Measurements from ENCODE around the gene POPDC2. TPM values are rescaled to one million over a fixed set of nuclear protein-coding genes. Genes with fewer than 3 reads are reported as not detected.

POPDC2 gene
- total and polyA plus RNA-seq, 10 of the 15 experiments (the other 5 are each of a cell fraction or from before 2014, with no cell fraction given) = 1.8 to 12.7 (median 3.5) TPM

GRCh38 chr3:119659606-119660291, 640 bp downstream of the POPDC2 start (continued):
- TF ChIP-seq RFX5 (IDR thresholded peaks at IDR 0.05; ENCODE audit: low read depth, low read length) = no peak

GRCh38 chr3:119658994-119659393, 1.4 kb downstream of the POPDC2 start:
- Histone ChIP-seq H2AFZ (ENCODE audit: control insufficient read depth, low read depth, low read length) (no peak overlapping the region), H4K20me1 (ENCODE audit: control insufficient read depth, insufficient read depth) (no peaks in the 10 kb centered on the region), H3K4me2 (ENCODE audit: control insufficient read depth, insufficient read depth) (no peak overlapping the region), H3K27me3 (replicated peaks in 1 of 2; ENCODE audit: control insufficient read depth in 2 of 2, insufficient read depth in 2 of 2, low read length in 1 of 2) (no peaks in the 10 kb centered on the region), H3K9ac (ENCODE audit: control insufficient read depth, insufficient read depth, low read length) (no peak overlapping the region), H3K4me3 (no peak overlapping the region), H3K9me3 (replicated peaks; ENCODE audit: control insufficient read depth, insufficient read depth, low read length) (no peaks in the 10 kb centered on the region), H3K79me2 (ENCODE audit: control insufficient read depth, insufficient read depth, low read length) (no peaks in the 10 kb centered on the region), H3K36me3 (ENCODE audit: control insufficient read depth in 2 of 2, insufficient read depth in 2 of 2, low read length in 1 of 2) (no peaks in the 10 kb centered on the region; a peak in 2 of 4 replicates), H3K27ac (ENCODE audit: control insufficient read depth, insufficient read depth) (no peak overlapping the region), H3K4me1 (ENCODE audit: control insufficient read depth, insufficient read depth, low read length) (peaks cover 18% of the 10 kb centered on the region; the same call in 1 of the 2 replicates)
- FAIRE-seq (no peak), DNase-seq (ENCODE audit: low read depth, low spot score) (no peak), ATAC-seq (no peak)
- CTCF ChIA-PET = interaction anchor here (0.7 to 2.2 kb wide), 6 partner anchors 9 to 57 kb away, joined by 3 to 8 read pairs (median 3); no protein-coding TSS in a partner anchor
- RAD21 ChIA-PET (ENCODE audit: unreplicated experiment) = interaction anchor here (0.6 to 2.5 kb wide), 2 partner anchors 33 to 58 kb away, joined by 3 to 8 read pairs; no protein-coding TSS in a partner anchor
- no TSS peak for BruUV-seq (replicated peaks)
- in situ Hi-C loops (cut with MboI) = no loop called here
- 70% methylated on average over 2 of the region's 2 CpGs for WGBS (ENCODE audit: insufficient coverage, insufficient replicate concordance, low lambda C conversion rate, missing lambda C conversion rate)
- TF ChIP-seq RBBP5 (conservative IDR thresholded peaks at IDR 0.05) (no peak), CUX1 (IDR thresholded peaks at IDR 0.05; ENCODE audit: insufficient replicate concordance, low read depth, low read length) (no peak), ZBTB40 (IDR thresholded peaks at IDR 0.05; ENCODE audit: borderline replicate concordance) (no peak), NKRF (conservative IDR thresholded peaks at IDR 0.05) (no peak)
- SMC1A ChIA-PET (ENCODE audit: uncharacterized antibody, unreplicated experiment) = interaction anchor here (1.0 to 2.7 kb wide), 6 partner anchors 10 to 59 kb away, joined by 3 to 10 read pairs (median 3); no protein-coding TSS in a partner anchor
- POLR2A ChIA-PET = interaction anchor here (0.8 kb wide), 1 partner anchor 16 kb away, joined by 3 read pairs; no protein-coding TSS in a partner anchor
- intact Hi-C loops (cut with micrococcal nuclease; ENCODE audit: unreplicated experiment) = loop anchor here (1.0 kb wide), 1 partner anchor 20 kb away; no protein-coding TSS in a partner anchor
